ENCODE results near the gene NRXN3. TPM values are rescaled to one million over a fixed set of nuclear protein-coding genes. Genes with fewer than 3 reads are reported as not detected.

NRXN3 gene
- polyA plus RNA-seq, 1 donor from 2014 or later, result 110 TPM

- Histone ChIP-seq H3K9me3 (ENCODE audit: low read length) (no peaks in the 10 kb centered on the region), H3K36me3 (ENCODE audit: insufficient read depth, low read length) (no peaks in the 10 kb centered on the region), H3K4me2 (ENCODE audit: low read length) (no peak overlapping the region), H3K9me2 (ENCODE audit: insufficient read depth, low read length) (no peaks in the 10 kb centered on the region), H3K27ac (ENCODE audit: low read length) (no peak overlapping the region), H4K20me1 (ENCODE audit: insufficient read depth) (no peaks in the 10 kb centered on the region), H3K4me3 (ENCODE audit: low read length) (no peak overlapping the region), H3K27me3 (ENCODE audit: insufficient read depth, low read depth, low read length) (no peaks in the 10 kb centered on the region), H3K9ac (ENCODE audit: low read length) (no peak overlapping the region), H2AFZ (ENCODE audit: low read depth, low read length) (no peak overlapping the region), H3K79me2 (replicated peaks; ENCODE audit: insufficient read depth, low read length) (peaks cover 72% of the 10 kb centered on the region), H3F3A (ENCODE audit: insufficient read depth, low read length, poor library complexity, severe bottlenecking) (no peaks in the 10 kb centered on the region)
- TF ChIP-seq EP300 (conservative IDR thresholded peaks at IDR 0.05; ENCODE audit: poor library complexity, severe bottlenecking), result no peak
- TF ChIP-seq REST (IDR thresholded peaks at IDR 0.05; ENCODE audit: borderline replicate concordance), result no peak
- TF ChIP-seq SMC3 (conservative IDR thresholded peaks at IDR 0.05; ENCODE audit: poor library complexity), result no peak
- TF ChIP-seq CTCF (IDR thresholded peaks at IDR 0.05; ENCODE audit: poor library complexity, severe bottlenecking), result no peak
- TF ChIP-seq MXI1 (conservative IDR thresholded peaks at IDR 0.05; ENCODE audit: poor library complexity, severe bottlenecking), result no peak
- TF ChIP-seq POLR2AphosphoS5 (IDR thresholded peaks at IDR 0.05), result no peak
- no peak for TF ChIP-seq EZH2 (IDR thresholded peaks at IDR 0.05; ENCODE audit: borderline replicate concordance, insufficient read depth, low read length, poor library complexity, severe bottlenecking)
- TF ChIP-seq TAF1 (IDR thresholded peaks at IDR 0.05; ENCODE audit: low read depth), result no peak
- TF ChIP-seq RAD21 (conservative IDR thresholded peaks at IDR 0.05), result no peak
These were observed 32.0 kb downstream of the NRXN3 start for GRCh38 chr14:78202163-78202562.

DNA sequence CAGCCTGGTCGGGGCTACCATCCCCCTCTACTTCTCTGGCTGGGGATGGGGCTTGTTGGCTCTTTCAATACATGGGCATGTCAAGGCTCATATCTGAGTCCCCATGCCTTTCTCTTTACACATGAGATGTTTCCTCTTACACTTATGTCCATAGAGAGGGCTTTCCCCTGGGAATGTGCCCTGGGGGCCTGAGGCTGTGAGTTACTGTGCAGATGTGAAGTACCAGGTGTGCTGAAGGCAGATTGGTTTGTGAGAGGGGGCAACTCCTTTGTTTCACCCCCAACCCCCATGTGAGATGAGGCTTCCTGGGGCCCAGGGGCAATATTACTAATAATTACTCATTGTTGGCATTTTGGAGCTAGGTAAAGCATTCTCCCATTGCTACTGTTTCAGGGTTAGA, 32.8 kb downstream of the NRXN3 start:
- no peak overlapping the region for H3K4me3 ChIP-seq (ENCODE audit: low read length)
- H3K27me3 ChIP-seq (ENCODE audit: insufficient read depth, low read depth, low read length), result no peaks in the 10 kb centered on the region
- no peak overlapping the region for H3K9ac ChIP-seq (ENCODE audit: low read length)
- H3K79me2 ChIP-seq (replicated peaks; ENCODE audit: insufficient read depth, low read length), result peaks cover 67% of the 10 kb centered on the region
- TF ChIP-seq RAD21 (conservative IDR thresholded peaks at IDR 0.05) (no peak), EZH2 (IDR thresholded peaks at IDR 0.05; ENCODE audit: borderline replicate concordance, insufficient read depth, low read length, poor library complexity, severe bottlenecking) (no peak), POLR2AphosphoS5 (IDR thresholded peaks at IDR 0.05) (no peak), CTCF (IDR thresholded peaks at IDR 0.05; ENCODE audit: poor library complexity, severe bottlenecking) (no peak), MXI1 (conservative IDR thresholded peaks at IDR 0.05; ENCODE audit: poor library complexity, severe bottlenecking) (no peak), EP300 (conservative IDR thresholded peaks at IDR 0.05; ENCODE audit: poor library complexity, severe bottlenecking) (no peak), SMC3 (conservative IDR thresholded peaks at IDR 0.05; ENCODE audit: poor library complexity) (no peak), TAF1 (IDR thresholded peaks at IDR 0.05; ENCODE audit: low read depth) (no peak), REST (IDR thresholded peaks at IDR 0.05; ENCODE audit: borderline replicate concordance) (no peak)
- H3K36me3 ChIP-seq (ENCODE audit: insufficient read depth, low read length), result no peaks in the 10 kb centered on the region
- H2AFZ ChIP-seq (ENCODE audit: low read depth, low read length), result no peak overlapping the region
- no peaks in the 10 kb centered on the region for H4K20me1 ChIP-seq (ENCODE audit: insufficient read depth)
- no peak overlapping the region for H3K27ac ChIP-seq (ENCODE audit: low read length)
- H3F3A ChIP-seq (ENCODE audit: insufficient read depth, low read length, poor library complexity, severe bottlenecking), result no peaks in the 10 kb centered on the region
- no peaks in the 10 kb centered on the region for H3K9me3 ChIP-seq (ENCODE audit: low read length)
- H3K9me2 ChIP-seq (ENCODE audit: insufficient read depth, low read length), result no peaks in the 10 kb centered on the region
- no peak overlapping the region for H3K4me2 ChIP-seq (ENCODE audit: low read length)
